Activated gamma-delta T cell treated with anti-CD3 and anti-CD28 coated beads, Interleukin-2, amount 50 U/mL, for 16 hours (primary cell): ENCODE data around the gene GTPBP2.
"Not testable (repeated sequence)": the region's sequence is repeated elsewhere in the genome, so short reads cannot be mapped to it uniquely, and the experiment has no call there.

Source experiments
- DNase-seq: peaks from one replicate; pipeline ENCODE4 v3.0.0-alpha.2; 2020; ENCODE audit warnings: low read depth

Gene GTPBP2

DNA sequence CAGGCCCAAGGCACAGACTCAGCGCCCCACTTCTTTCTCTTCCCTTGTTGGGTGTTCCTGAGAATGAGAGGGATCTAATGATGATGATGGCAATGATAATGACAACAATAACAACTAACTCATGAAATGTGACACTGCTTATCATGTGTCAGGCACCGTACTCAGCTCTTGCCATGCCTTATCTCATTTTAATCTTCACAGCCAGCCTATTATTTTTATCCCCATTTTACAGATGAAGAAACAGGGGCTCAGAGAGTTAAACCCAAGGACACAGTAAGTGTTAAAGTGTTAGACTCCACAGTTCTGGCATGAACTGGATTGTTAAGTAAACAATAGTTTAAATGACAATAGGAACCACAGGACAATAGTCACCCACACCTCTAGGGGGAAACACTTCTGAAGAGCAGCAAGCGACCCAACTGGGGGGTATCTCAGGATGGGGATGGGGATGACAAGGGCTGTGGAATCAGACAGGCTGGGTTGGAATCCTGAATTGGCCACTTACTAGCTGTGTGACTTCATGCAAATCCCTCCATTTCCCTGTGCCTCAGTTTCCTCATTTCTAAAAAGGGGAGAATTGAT, 28.2 kb upstream of the GTPBP2 start:
- no peak for DNase-seq

DNA sequence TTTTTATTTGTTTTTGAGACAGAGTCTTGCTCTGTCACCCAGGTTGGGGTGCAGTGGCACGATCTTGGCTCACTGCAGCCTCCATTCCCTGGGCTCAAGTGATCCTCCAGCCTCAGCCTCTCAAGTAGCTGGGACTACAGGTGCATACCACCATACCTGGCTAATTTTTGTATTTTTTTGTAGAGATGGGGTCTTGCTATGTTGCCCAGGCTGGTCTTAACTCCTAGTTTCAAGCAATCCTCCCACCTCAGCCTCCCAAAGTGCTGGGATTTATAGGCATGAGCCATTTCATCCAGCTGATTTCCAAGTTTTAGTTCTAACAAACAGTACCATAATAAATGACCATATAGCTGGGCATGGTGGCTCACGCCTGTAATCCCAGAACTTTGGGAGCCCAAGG, 23.8 kb upstream of the GTPBP2 start:
- not testable (repeated sequence) for DNase-seq

- no peak for DNase-seq
Observed at GRCh38 chr6:43648248-43648647, 19.2 kb upstream of the GTPBP2 start.

- DNase-seq: no peak
Observed at GRCh38 chr6:43647613-43648012, 18.5 kb upstream of the GTPBP2 start.

DNA sequence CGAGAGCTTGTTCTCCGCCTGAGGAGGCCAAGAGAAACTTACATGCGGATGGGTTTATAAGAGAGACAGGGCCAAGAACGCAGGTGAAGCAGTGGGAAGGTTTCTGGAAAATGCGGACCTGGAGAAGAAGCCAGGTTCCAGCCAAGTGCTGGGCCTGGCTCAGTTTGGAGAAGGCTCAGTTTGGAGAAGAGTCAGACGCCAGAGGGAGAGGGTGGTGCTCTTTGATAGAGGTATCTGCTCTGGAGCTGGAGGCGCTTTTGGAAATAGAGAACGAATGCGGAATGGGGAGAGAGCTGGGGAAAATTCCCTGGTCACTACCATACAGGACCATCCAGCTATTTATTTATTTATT, 16.5 kb upstream of the GTPBP2 start:
- DNase-seq: no peak

DNA sequence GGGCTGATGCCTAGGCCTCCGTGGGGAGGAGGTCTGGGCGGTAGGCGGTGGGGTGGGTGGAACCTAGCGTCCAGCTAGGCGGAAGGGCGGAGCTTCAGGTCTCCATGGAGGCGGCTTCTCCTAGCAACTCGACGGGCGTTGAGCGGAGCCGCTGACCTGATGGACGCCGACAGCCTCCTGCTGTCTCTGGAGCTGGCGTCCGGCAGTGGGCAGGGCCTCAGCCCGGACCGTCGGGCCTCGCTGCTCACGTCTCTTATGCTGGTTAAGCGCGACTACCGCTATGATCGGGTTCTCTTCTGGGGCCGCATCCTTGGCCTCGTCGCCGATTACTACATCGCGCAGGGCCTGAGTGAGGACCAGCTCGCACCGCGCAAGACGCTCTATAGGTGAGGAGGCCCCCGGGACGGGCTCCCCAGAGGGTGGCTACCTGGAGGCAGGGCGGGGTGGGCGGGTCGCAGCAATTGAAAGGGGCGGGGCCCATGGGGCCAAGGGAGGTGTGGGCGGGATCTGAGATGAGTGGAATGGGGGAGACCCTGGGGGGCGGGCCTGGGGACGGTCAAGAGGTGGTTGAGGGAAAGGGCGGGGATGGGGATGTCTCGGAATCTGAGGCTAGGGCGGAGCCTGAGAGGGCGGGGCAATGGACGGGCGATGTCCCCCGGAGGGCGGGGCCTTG, 16.0 kb upstream of the GTPBP2 start, which contains the start of gene RSPH9:
TSS of gene RSPH9 (plus strand) at position 97 of the 673 bp plus-strand sequence. CDS start at position 160, 63 bp downstream.
- peak; percentile 40 for DNase-seq

DNA sequence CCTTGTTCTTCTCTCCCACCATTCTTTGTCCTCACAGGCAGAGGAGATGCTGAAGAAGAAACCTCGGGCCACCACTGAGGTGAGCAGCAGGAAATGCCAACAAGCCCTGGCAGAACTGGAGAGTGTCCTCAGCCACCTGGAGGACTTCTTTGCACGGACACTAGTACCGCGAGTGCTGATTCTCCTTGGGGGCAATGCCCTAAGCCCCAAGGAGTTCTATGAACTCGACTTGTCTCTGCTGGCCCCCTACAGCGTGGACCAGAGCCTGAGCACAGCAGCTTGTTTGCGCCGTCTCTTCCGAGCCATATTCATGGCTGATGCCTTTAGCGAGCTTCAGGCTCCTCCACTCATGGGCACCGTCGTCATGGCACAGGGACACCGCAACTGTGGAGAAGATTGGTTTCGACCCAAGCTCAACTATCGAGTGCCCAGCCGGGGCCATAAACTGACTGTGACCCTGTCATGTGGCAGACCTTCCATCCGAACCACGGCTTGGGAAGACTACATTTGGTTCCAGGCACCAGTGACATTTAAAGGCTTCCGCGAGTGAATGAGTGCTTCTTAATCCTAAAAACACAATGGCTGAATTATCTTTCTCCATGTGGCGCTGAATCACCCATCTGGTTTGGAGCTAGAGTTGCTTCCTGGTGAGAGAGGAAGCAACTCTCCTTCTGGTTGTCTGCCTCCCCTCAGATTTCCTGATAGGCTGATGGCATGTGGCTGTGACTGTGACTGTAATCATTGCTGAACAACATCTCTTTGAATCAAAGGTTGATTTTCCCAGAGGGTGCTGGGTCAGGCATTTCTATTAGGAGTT, 11.1 kb upstream of the GTPBP2 start:
- no peak for DNase-seq

DNA sequence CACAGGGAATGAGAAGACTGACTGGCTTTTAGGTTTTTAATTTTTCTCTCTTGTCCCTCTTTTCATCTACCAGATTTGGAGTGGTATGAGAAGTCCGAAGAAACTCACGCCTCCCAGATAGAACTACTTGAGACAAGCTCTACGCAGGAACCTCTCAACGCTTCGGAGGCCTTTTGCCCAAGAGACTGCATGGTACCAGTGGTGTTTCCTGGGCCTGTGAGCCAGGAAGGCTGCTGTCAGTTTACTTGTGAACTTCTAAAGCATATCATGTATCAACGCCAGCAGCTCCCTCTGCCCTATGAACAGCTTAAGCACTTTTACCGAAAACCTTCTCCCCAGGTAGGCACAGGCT, 7.2 kb upstream of the GTPBP2 start:
- no peak for DNase-seq

GRCh38 chr6:43635387-43636307, 6.6 kb upstream of the GTPBP2 start, which contains the start of gene MAD2L1BP:
Gene MAD2L1BP, plus strand, starts transcription at chr6:43635840. Its CDS starts 36 bp downstream, at chr6:43635876.
- DNase-seq: peak; percentile 80

- no peak for DNase-seq
Observed at GRCh38 chr6:43634702-43635303, 5.7 kb upstream of the GTPBP2 start.

- not testable (repeated sequence) for DNase-seq
Observed at GRCh38 chr6:43633002-43633401, 3.9 kb upstream of the GTPBP2 start.

GRCh38 chr6:43630980-43631619, 2.0 kb upstream of the GTPBP2 start:
- no peak for DNase-seq

- DNase-seq: peak; percentile 84
Observed at GRCh38 chr6:43629505-43630300, 639 bp upstream of the GTPBP2 start.

- peak; percentile 25 for DNase-seq
Observed at GRCh38 chr6:43628393-43629103, 516 bp downstream of the GTPBP2 start.

- DNase-seq: no peak
Observed at GRCh38 chr6:43627008-43627825, 1.8 kb downstream of the GTPBP2 start.

GRCh38 chr6:43625393-43625992, 3.6 kb downstream of the GTPBP2 start:
- DNase-seq: no peak

DNA sequence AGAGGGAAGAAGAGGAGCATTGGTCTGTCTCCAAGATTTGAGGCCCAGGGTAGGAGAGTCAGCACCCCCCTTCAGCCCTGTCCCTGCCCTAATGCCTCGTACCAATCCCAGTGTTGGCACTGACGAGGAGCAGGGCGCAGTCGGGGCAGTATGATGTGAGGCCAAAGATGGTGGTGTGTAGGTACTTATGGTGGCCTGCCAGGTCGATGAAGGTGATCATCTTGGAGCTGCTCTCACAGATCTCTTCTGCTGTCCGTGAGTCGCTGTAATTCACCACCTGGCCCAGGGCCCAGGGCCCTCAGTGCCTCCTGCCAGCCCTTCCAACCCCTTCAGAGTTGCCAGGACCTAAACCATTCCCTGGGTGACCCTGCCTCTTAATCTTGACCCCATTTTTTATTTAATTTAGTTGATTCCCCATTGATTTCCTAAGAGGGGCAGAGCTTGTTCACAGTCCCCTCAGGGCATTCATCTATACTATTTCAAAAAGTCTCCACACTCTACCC, 4.2 kb downstream of the GTPBP2 start:
- DNase-seq: no peak
